Activated CD8-positive, alpha-beta T cell treated with anti-CD3 and anti-CD28 coated beads for 36 hours (primary cell): ENCODE measurements around the gene LNPEP. TPM values are rescaled to one million over a fixed set of nuclear protein-coding genes. Genes with fewer than 3 reads are reported as not detected.

Experiments
- ATAC-seq: fragments of 200-7000 bp; cut with Tn5 transposase; one replicate; pipeline ENCODE4 v1.10.0; 2021; ENCODE audit warnings: mild to moderate bottlenecking, moderate library complexity
- CTCF ChIA-PET: fragments of 350-600 bp; sonication (Branson Sonifier 250); formaldehyde crosslinking; loops from one replicate; lab custom pipeline; 2021; ENCODE audit warnings: antibody characterized with exemption; lab: Charles Lee
- POLR2A ChIA-PET: fragments of 350-600 bp; sonication (Branson Sonifier 250); formaldehyde crosslinking; loops from one replicate; lab custom pipeline; 2021; ENCODE audit warnings: antibody characterized with exemption; lab: Charles Lee
- DNase-seq: peaks from one replicate; pipeline ENCODE4 v3.0.0-alpha.2; 2020
- H3K27ac Mint-ChIP-seq: one replicate; pipeline ENCODE4 v1.8.0; 2021; ENCODE audit warnings: mild to moderate bottlenecking, mixed read lengths
- H3K27me3 Mint-ChIP-seq: one replicate; pipeline ENCODE4 v1.8.0; 2021; ENCODE audit warnings: mixed read lengths
- H3K36me3 Mint-ChIP-seq: one replicate; pipeline ENCODE4 v1.8.0; 2021; ENCODE audit warnings: low read depth, mixed read lengths
- H3K4me1 Mint-ChIP-seq: one replicate; pipeline ENCODE4 v1.8.0; 2021; ENCODE audit warnings: low read depth, mixed read lengths
- H3K4me3 Mint-ChIP-seq: one replicate; pipeline ENCODE4 v1.8.0; 2021; ENCODE audit warnings: mild to moderate bottlenecking, moderate library complexity, mixed read lengths
- H3K9me3 Mint-ChIP-seq: one replicate; pipeline ENCODE4 v1.8.0; 2021; ENCODE audit warnings: mixed read lengths
- intact Hi-C: fragments of 100-400 bp; cut with micrococcal nuclease; formaldehyde crosslinking; loops from one replicate; pipeline ENCODE4 v1.10.0; 2022
- total RNA-seq, 2 experiments: library from RNA; stranded (reverse); gene quantifications; one replicate each; pipeline ENCODE4 v1.2.3, GENCODE V29; 2021
- TF ChIP-seq, protein P1 (sequence below): fragments of 200-600 bp; IDR thresholded peaks from one replicate; pipeline ENCODE4 v1.8.0; 2022; ENCODE audit warnings: antibody characterized with exemption, mild to moderate bottlenecking

LNPEP gene
- total RNA-seq, 2 experiments from 2014 or later: 51.2 to 53.7 TPM

DNA sequence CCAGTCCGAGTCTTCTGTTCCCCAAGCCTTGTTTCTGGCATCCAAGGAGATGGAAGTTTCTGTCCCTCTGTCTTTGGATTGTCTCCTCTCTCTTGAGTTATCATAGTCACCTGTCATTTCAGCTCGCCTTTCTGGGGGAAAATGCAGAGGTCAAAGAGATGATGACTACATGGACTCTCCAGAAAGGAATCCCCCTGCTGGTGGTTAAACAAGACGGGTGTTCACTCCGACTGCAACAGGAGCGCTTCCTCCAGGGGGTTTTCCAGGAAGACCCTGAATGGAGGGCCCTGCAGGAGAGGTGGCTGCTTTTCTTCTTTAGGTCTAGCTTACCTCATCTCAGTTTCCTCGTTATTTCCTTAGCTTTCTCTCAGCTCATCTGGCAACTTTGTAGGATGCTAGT is 34.5 kb upstream of the LNPEP start:
- no peaks in the 10 kb centered on the region for H3K9me3 Mint-ChIP-seq
- intact Hi-C loops: no loop called here
- no peak overlapping the region for H3K4me3 Mint-ChIP-seq
- no peaks in the 10 kb centered on the region for H3K27me3 Mint-ChIP-seq
- DNase-seq (no peak), ATAC-seq (no peak)
- H3K4me1 Mint-ChIP-seq: peaks cover 28% of the 10 kb centered on the region
- CTCF ChIA-PET: interaction anchor here (0.9 to 5.2 kb wide), 7 partner anchors 12 to 149 kb away, joined by 3 to 47 read pairs (median 3); no protein-coding TSS in a partner anchor
- POLR2A ChIA-PET: interaction anchor here (1.2 kb wide), 1 partner anchor 23 kb away, joined by 3 read pairs; no protein-coding TSS in a partner anchor
- TF ChIP-seq, protein P1, sequence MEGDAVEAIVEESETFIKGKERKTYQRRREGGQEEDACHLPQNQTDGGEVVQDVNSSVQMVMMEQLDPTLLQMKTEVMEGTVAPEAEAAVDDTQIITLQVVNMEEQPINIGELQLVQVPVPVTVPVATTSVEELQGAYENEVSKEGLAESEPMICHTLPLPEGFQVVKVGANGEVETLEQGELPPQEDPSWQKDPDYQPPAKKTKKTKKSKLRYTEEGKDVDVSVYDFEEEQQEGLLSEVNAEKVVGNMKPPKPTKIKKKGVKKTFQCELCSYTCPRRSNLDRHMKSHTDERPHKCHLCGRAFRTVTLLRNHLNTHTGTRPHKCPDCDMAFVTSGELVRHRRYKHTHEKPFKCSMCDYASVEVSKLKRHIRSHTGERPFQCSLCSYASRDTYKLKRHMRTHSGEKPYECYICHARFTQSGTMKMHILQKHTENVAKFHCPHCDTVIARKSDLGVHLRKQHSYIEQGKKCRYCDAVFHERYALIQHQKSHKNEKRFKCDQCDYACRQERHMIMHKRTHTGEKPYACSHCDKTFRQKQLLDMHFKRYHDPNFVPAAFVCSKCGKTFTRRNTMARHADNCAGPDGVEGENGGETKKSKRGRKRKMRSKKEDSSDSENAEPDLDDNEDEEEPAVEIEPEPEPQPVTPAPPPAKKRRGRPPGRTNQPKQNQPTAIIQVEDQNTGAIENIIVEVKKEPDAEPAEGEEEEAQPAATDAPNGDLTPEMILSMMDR: no peak
- peaks cover 59% of the 10 kb centered on the region for H3K36me3 Mint-ChIP-seq
- peak overlapping the region; percentile 57 for H3K27ac Mint-ChIP-seq

GRCh38 chr5:96901841-96902240 is 34.0 kb upstream of the LNPEP start:
- H3K27ac Mint-ChIP-seq: no peak overlapping the region

GRCh38 chr5:96902876-96903275 is 33.0 kb upstream of the LNPEP start:
- no peak for ATAC-seq
- peaks cover 50% of the 10 kb centered on the region for H3K36me3 Mint-ChIP-seq
- peaks cover 18% of the 10 kb centered on the region for H3K4me1 Mint-ChIP-seq
- H3K27ac Mint-ChIP-seq: no peak overlapping the region
- POLR2A ChIA-PET: no interaction called here
- no peak for DNase-seq
- TF ChIP-seq, protein P1: no peak
- H3K4me3 Mint-ChIP-seq: no peak overlapping the region
- CTCF ChIA-PET: interaction anchor here (1.1 to 5.2 kb wide), 2 partner anchors 35 to 240 kb away, joined by 3 to 47 read pairs; partner anchors contain the start of gene LIX1
- no peaks in the 10 kb centered on the region for H3K9me3 Mint-ChIP-seq
- no peaks in the 10 kb centered on the region for H3K27me3 Mint-ChIP-seq
- intact Hi-C loops: no loop called here

More at GRCh38 chr5:96901841-96902240, 34.0 kb upstream of the LNPEP start:
- Mint-ChIP-seq H3K4me3 (no peak overlapping the region), H3K4me1 (peaks cover 24% of the 10 kb centered on the region), H3K9me3 (no peaks in the 10 kb centered on the region), H3K36me3 (peaks cover 54% of the 10 kb centered on the region), H3K27me3 (no peaks in the 10 kb centered on the region)
- no peak for ATAC-seq
- intact Hi-C loops: no loop called here
- POLR2A ChIA-PET: interaction anchor here (1.2 kb wide), 1 partner anchor 22 kb away, joined by 3 read pairs; no protein-coding TSS in a partner anchor
- CTCF ChIA-PET: interaction anchor here (0.9 to 5.2 kb wide), 5 partner anchors 19 to 150 kb away, joined by 3 to 47 read pairs (median 4); no protein-coding TSS in a partner anchor
- no peak for DNase-seq
- TF ChIP-seq, protein P1: no peak

DNA sequence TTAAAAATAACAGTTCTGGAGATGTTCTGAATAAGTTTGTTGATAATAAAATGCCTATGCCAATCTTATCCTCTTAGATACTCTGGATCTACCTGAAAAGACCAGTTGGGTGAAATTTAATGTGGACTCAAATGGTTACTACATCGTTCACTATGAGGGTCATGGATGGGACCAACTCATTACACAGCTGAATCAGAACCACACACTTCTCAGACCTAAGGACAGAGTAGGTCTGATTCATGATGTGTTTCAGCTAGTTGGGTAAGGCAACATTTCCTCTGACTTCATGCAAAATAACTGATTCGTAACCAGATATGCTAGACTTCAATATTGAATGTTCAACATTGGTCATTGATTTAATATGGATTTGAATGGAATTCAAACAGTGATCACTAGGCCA is 32.6 kb upstream of the LNPEP start:
- ChIA-PET CTCF (interaction anchor here (0.9 to 2.6 kb wide), 4 partner anchors 34 to 239 kb away, joined by 3 to 21 read pairs (median 4); partner anchors contain the start of gene LIX1), POLR2A (no interaction called here)
- Mint-ChIP-seq H3K4me1 (peaks cover 18% of the 10 kb centered on the region), H3K9me3 (no peaks in the 10 kb centered on the region), H3K27ac (no peak overlapping the region), H3K27me3 (no peaks in the 10 kb centered on the region), H3K4me3 (no peak overlapping the region), H3K36me3 (peaks cover 51% of the 10 kb centered on the region)
- intact Hi-C loops: no loop called here
- no peak for DNase-seq
- peak; percentile 51 for ATAC-seq
- TF ChIP-seq, protein P1: no peak
